Right forelimb (tissue), 1 donor: ENCODE results near the gene ITFG1.
"Not testable (repeated sequence)": the region's sequence is repeated elsewhere in the genome, so short reads cannot be mapped to it uniquely, and the experiment has no call there.

Source experiments
- DNase-seq: peaks from one replicate; pipeline ENCODE4 v3.0.0-alpha.2; 2018

The ITFG1 gene

DNA sequence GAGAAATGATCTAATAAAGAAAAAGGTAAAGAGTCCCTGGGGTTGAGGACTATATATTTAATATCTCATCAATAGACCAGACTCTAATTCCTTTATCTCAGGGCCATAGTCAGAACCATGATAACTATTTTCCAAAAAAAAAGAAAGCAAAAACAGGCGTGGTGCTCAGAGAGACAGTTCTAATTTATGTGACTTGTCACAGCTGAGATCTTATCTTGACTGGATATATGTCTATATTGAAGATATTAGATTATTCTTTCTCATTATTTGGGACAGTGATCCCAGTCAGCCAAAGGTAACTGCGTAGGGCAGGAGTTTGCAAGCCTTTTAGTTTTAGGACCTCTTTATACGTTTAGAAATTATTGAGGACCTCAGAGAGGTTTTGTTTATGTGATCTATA is 52.4 kb downstream of the ITFG1 start:
- DNase-seq = no peak

- no peak for DNase-seq
Observed at GRCh38 chr16:47395733-47396498, 64.9 kb downstream of the ITFG1 start.

GRCh38 chr16:47392081-47392480 is 68.8 kb downstream of the ITFG1 start:
- no peak for DNase-seq

DNA sequence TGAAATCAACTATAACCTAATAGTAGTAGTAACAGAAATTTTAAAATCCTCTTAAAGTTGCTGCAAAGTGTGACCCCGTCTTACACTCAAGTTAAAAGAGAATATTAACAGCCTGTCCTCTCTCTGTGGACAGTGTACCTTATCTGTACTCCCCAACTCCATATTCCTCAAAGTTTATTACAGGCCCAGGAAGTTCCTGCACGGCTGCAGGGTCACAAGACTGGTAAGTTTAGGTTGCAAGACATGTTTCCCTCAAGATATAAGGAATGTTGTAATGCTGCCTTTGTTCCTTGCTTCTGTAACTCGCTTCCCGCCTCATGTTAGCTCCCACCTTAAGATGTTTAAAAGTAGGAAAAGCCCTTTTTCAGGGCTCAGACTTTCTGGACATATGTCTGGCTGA is 72.2 kb downstream of the ITFG1 start:
- DNase-seq = no peak

DNA sequence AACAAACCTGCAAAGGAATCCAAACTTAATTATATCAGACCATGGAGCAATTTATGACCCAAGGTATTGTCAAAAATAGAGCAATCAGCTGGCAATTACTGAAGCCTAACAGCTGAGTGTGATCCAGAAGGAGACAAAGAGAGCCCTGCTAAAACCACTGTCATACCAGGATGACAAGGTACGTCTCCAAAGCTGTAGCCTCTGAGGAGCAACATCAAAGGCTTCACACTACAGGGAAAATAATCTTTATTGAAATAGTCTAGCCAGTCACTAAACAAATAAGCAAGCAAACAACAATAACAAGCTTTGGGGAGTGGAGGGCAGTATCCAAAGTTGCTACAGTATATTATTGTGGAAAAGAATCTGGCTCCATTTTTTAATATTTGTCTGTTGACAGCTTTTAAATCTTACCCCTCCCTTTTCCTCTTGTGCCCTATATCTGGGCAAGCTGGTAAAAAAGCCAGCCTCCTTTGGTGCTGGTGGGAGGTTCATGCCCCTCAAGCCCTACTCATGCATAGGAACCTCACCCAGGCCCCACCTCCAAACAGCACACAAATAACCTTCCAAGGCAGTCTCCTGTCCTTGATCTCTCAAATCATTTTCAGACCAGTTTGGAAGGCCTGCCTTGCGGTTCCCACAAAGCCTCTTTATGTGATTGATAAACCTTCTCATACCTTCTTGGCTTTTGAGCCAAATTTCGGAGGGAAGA is 73.7 kb downstream of the ITFG1 start:
- DNase-seq = no peak

DNA sequence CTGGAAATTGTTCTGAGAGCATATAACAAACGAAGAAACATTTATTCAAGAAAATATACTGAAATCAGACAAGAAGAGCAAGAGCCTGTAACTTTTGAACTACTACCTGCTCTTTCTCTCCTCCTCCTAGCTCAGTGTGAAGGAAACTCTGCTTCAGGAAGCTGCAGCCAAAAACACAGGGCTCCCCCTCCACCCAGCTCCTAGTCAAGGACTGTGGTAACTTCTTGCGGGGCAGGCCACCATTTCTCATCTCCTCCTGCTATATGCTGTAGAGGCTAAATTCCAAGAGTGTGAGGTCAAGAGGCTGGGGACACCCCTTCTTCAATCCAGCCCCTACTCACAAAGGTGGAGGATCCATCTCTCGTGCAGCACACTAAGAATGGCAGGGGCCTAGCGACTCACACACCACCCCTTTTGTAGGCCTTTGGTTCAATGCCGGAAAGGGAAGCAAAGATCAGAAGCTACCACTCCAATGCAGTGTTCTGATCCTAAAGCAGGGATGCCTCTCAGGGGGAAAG is 74.6 kb downstream of the ITFG1 start:
- DNase-seq = no peak

GRCh38 chr16:47382362-47382761 is 78.5 kb downstream of the ITFG1 start:
- no peak for DNase-seq

- DNase-seq = no peak
Observed at GRCh38 chr16:47377154-47377553, 83.7 kb downstream of the ITFG1 start.

DNA sequence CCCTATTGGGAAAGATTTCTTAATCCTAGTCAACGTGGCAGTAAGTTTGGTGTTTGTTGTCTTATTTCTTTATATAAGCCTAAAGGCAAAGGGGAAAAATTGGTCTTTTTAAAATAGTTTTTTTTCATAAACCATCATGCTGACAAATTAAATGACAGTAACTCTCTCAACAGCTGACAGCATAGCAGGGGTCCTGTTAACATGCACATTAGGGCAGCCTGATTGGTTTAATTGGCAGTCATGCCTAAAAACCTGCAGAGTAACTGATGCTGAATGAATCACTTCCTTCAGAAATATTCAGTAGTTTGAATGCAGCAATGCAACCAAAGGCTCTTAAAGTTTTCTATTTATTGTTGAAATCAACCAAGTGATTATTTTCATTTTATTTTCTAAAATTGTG is 85.4 kb downstream of the ITFG1 start:
- no peak for DNase-seq

GRCh38 chr16:47374629-47375028 is 86.2 kb downstream of the ITFG1 start:
- no peak for DNase-seq

GRCh38 chr16:47371271-47372014 is 89.4 kb downstream of the ITFG1 start:
- DNase-seq = no peak

DNA sequence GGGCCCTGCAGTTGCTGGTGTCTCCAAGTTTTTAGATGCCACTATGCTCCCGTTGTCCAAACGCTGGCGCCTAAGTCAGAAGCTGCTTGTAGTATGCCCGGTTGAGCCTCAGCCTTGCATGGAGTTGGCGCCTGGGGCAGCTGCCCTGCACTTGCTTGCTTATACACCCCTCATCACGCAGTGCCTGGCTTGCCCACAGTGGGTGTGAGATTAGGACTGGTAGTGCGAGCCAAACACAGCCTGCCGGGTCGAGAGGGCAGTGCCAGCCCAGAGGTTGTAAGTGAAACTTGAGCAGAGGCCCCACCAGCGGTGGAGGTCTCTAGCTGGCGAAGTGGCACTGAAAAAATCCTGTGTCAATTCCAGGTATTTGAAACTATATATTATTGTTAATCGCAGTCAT is 90.3 kb downstream of the ITFG1 start:
- DNase-seq = no peak

DNA sequence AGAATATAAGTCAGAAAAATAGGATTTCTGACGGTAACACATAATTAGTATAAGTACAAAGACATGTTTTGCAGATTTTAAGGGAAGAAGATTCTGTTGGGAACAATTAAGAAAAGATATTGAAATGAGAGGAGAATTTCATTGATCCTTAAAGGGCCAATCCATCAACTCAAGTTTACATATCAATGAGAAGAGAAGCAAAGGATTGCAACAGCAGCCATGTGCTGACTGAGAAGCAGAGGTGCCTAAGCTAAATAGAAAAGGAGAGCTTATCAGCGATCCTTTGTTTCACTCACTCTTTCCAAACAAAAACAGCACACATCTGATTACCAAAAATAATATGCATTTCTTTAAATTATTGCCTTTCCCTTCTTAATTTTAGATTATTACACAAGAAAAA is 94.6 kb downstream of the ITFG1 start:
- no peak for DNase-seq

DNA sequence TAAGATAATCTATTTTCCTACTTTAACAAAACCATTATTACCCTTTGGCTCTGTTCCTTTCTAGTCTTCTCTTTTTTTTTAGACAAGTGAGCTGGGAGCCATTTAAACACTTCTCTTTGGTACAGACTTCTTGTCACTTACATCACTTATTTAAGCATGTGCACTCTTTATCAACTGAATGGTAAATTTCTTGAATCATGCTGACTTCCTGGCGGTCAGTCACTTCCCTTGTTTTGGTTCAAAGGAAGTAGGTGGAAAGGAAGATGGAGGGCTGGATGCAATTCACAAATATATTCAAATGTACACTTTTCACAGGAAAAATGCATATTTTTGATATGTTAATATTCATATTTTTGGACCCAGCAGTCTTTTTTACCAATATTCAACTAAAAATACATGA is 97.1 kb downstream of the ITFG1 start:
- DNase-seq = no peak

DNA sequence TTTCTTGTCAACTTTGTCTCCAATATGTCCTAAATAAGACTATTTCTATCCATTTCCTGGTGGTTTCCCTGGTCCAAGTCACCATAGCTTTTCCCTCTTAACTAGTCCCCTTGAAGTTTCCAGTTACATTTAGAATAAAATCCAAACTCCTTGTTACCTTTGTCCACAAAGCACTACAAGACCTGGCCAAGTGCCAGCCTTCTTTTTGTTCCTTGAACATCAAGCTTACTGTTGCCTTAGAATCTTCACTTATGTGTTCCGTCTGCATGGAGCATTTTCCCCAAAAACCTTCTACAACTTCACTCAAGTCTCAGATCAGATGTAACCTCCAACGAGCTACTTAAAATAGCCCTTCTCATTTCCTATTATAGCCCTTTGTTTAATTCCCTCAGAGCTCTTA is 101.4 kb downstream of the ITFG1 start:
- no peak for DNase-seq

GRCh38 chr16:47358816-47359215 is 102.0 kb downstream of the ITFG1 start:
- DNase-seq = no peak

- not testable (repeated sequence) for DNase-seq
Observed at GRCh38 chr16:47349029-47349428, 111.8 kb downstream of the ITFG1 start.

DNA sequence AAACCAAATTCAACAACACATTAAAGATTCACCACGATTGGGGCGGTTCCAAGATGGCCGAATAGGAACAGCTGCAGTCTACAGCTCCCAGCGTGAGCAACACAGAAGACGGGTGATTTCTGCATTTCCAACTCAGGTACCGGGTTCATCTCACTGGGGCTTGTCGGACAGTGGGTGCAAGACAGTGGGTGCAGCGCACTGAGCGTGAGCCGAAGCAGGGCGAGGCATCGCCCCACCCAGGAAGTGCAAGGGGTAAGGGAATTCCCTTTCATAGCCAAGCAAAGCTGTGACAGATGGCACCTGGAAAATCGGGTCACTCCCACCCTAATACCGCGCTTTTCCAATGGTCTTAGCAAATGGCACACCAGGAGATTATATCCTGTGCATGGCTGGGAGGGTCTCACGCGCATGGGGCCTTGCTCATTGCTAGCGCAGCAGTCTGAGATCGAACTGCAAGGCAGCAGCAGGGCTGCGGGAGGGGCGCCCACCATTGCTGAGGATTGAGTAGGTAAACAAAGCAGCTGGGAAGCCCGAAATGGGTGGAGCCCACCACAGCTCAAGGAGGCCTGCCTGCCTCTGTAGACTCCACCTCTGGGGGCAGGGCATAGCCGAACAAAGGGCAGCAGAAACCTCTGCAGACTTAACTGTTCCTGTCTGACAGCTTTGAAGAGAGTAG is 113.7 kb downstream of the ITFG1 start:
- DNase-seq = not testable (repeated sequence)

- no peak for DNase-seq
Observed at GRCh38 chr16:47342055-47342454, 118.8 kb downstream of the ITFG1 start.

DNA sequence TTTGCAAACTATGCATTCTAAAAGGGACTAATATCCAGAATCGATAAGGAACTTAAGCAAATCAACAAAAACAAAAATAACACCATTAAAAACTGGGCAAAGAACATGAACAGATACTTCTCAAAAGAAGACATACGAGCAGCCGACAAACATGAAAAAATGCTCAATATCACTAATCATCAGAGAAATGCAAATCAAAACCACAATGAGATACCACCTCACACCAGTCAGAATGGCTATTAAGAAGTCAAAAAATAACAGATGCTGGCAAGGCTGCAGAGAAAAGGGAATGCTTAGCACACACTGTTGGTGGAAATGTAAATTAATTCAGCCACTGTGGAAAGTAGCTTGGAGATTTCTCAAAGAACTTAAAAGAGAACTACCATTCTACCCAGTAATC is 130.3 kb downstream of the ITFG1 start:
- not testable (repeated sequence) for DNase-seq

- DNase-seq = not testable (repeated sequence)
Observed at GRCh38 chr16:47324309-47324708, 136.6 kb downstream of the ITFG1 start.

GRCh38 chr16:47323241-47323640 is 137.6 kb downstream of the ITFG1 start:
- no peak for DNase-seq
